NT2/D1 (cell line): ENCODE results near the gene SAMD8.

Experiments
- YY1 ChIP-seq: IDR thresholded peaks from 2 replicates; pipeline ENCODE4 v1.6.1; 2011; ENCODE audit not compliant: insufficient read length, insufficient read depth
- ZNF274 ChIP-seq: IDR thresholded peaks from 2 replicates; pipeline ENCODE4 v1.6.1; 2011; ENCODE audit warnings: mild to moderate bottlenecking, low read depth, low read length

GRCh38 chr10:75065076-75065475 lies 46.4 kb upstream of the SAMD8 start:
- no peak for TF ChIP-seq YY1
- TF ChIP-seq ZNF274: no peak
